ENCODE data around the gene NR3C1. TPM values are rescaled to one million over a fixed set of nuclear protein-coding genes. Genes with fewer than 3 reads are reported as not detected.

NR3C1 gene
- total and polyA plus RNA-seq, 4 donors, result 16.0 to 105 (median 39.0) TPM

DNA sequence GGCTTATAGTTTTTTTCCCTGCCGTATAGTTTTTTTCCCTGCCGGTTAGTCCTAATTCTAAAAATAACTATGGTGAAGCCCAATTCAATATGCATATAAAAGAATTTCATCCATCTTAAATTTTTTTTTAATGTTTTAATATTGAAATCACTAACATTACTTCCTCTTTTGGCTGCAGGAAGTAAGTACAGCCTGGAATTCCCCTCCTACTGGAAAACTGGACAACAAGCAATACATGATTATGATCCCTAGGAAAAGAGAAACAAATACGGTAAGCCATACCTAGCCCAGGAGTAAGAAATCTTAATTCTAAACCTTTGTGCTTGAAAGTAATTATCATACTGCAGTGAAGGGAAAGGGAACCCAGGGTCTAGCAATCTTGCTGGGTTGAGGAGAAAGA, 119.0 kb downstream of the NR3C1 start:
- DNase-seq (no peak), ATAC-seq (ENCODE audit: low FRiP score) (no peak)
- no peaks in the 10 kb centered on the region for H3K9me3 ChIP-seq (ENCODE audit: control insufficient read depth, low read length)
- no peak overlapping the region for H3K27ac ChIP-seq (ENCODE audit: low read depth in 1 of 2, low read length in 2 of 2)
- H3K4me3 ChIP-seq (ENCODE audit: low read length in 2 of 2), result no peak overlapping the region
- H3K36me3 ChIP-seq (ENCODE audit: control insufficient read depth in 1 of 2, insufficient read depth in 2 of 2, low read length in 1 of 2), result peaks cover 0 to 5% of the 10 kb centered on the region in 2 donors
- intact Hi-C loops (cut with DNase I), result no loop called here
- no peaks in the 10 kb centered on the region for H3K4me1 ChIP-seq (ENCODE audit: control insufficient read depth in 1 of 2, insufficient read depth in 2 of 2, low read length in 2 of 2)
- H3K27me3 ChIP-seq (ENCODE audit: control insufficient read depth in 1 of 2, insufficient read depth in 2 of 2, low read length in 1 of 2), result no peaks in the 10 kb centered on the region
- WGBS, 2 donors, result 94% methylated on average over 3 of the region's 3 CpGs

DNA sequence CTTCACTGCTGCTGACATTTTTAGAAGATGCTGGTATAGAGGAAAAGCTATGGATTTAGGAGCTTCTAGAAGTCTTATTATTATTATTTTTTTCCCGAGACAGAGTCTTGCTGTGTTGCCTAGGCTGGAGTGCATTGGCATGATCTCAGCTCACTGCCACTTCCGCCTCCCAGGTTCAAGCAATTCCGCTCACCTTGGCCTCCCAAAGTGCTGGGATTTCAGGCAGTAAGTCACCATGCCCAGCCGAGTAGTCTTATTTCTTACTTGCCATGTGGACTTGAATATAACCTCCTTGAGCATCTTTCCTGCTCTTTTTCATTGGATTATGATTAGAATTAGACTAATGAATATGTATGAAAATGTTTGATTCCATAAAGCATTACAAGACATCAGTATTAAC, 119.5 kb downstream of the NR3C1 start:
- Histone ChIP-seq H3K9me3 (ENCODE audit: control insufficient read depth, low read length) (no peaks in the 10 kb centered on the region), H3K4me3 (ENCODE audit: low read length in 2 of 2) (no peak overlapping the region), H3K36me3 (ENCODE audit: control insufficient read depth in 1 of 2, insufficient read depth in 2 of 2, low read length in 1 of 2) (peaks cover 0 to 5% of the 10 kb centered on the region in 2 donors), H3K27ac (ENCODE audit: low read depth in 1 of 2, low read length in 2 of 2) (no peak overlapping the region), H3K4me1 (ENCODE audit: control insufficient read depth in 1 of 2, insufficient read depth in 2 of 2, low read length in 2 of 2) (no peaks in the 10 kb centered on the region), H3K27me3 (ENCODE audit: control insufficient read depth in 1 of 2, insufficient read depth in 2 of 2, low read length in 1 of 2) (no peaks in the 10 kb centered on the region)
- ATAC-seq (ENCODE audit: low FRiP score), result no peak
- intact Hi-C loops (cut with DNase I), result no loop called here
- DNase-seq, result no peak
- 97 to 100% methylated on average over 4 of the region's 4 CpGs for WGBS, 2 donors

GRCh38 chr5:143281226-143281625, 122.3 kb downstream of the NR3C1 start:
- Histone ChIP-seq H3K36me3 (ENCODE audit: control insufficient read depth in 1 of 2, insufficient read depth in 2 of 2, low read length in 1 of 2) (peaks cover 0 to 5% of the 10 kb centered on the region in 2 donors), H3K4me3 (ENCODE audit: low read length in 2 of 2) (no peak overlapping the region), H3K27ac (ENCODE audit: low read depth in 1 of 2, low read length in 2 of 2) (no peak overlapping the region), H3K9me3 (ENCODE audit: control insufficient read depth, low read length) (no peaks in the 10 kb centered on the region), H3K4me1 (ENCODE audit: control insufficient read depth in 1 of 2, insufficient read depth in 2 of 2, low read length in 2 of 2) (no peaks in the 10 kb centered on the region), H3K27me3 (ENCODE audit: control insufficient read depth in 1 of 2, insufficient read depth in 2 of 2, low read length in 1 of 2) (no peaks in the 10 kb centered on the region)
- WGBS, 2 donors, result 92% methylated on average over 3 of the region's 3 CpGs
- intact Hi-C loops (cut with DNase I), result no loop called here
- DNase-seq (no peak), ATAC-seq (ENCODE audit: low FRiP score) (no peak)

DNA sequence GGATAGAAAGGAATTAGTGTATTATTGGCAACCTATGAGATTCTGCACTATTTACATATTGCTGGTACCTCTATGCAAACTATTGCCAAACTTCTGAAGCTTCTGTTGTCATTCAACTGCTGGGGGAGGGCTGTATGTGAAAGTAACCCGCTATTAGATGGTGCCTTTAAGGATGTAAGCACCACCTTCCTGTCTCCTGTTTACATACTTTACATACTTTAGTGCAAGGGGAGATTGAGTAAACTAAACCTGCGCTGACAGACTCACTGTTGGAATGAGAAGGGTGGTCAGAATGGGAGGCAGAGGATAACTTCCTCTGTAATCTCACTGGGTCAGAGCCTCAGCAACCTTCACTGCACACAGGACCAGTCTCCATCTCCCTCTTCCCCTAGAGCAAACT, 123.8 kb downstream of the NR3C1 start:
- Histone ChIP-seq H3K4me1 (ENCODE audit: control insufficient read depth in 1 of 2, insufficient read depth in 2 of 2, low read length in 2 of 2) (no peaks in the 10 kb centered on the region), H3K9me3 (ENCODE audit: control insufficient read depth, low read length) (no peaks in the 10 kb centered on the region), H3K27ac (ENCODE audit: low read depth in 1 of 2, low read length in 2 of 2) (no peak overlapping the region), H3K36me3 (ENCODE audit: control insufficient read depth in 1 of 2, insufficient read depth in 2 of 2, low read length in 1 of 2) (peaks cover 0 to 5% of the 10 kb centered on the region in 2 donors), H3K27me3 (ENCODE audit: control insufficient read depth in 1 of 2, insufficient read depth in 2 of 2, low read length in 1 of 2) (no peaks in the 10 kb centered on the region), H3K4me3 (ENCODE audit: low read length in 2 of 2) (no peak overlapping the region)
- DNase-seq, result no peak
- intact Hi-C loops (cut with DNase I), result no loop called here
- 58 to 65% methylated on average over 2 of the region's 2 CpGs for WGBS, 2 donors
- ATAC-seq (ENCODE audit: low FRiP score), result no peak

- no peaks in the 10 kb centered on the region for H3K27me3 ChIP-seq (ENCODE audit: control insufficient read depth in 1 of 2, insufficient read depth in 2 of 2, low read length in 1 of 2)
- WGBS, 2 donors, result 52 to 54% methylated on average over 2 of the region's 2 CpGs
- ATAC-seq (ENCODE audit: low FRiP score) (no peak), DNase-seq (no peak)
- no peak overlapping the region for H3K27ac ChIP-seq (ENCODE audit: low read depth in 1 of 2, low read length in 2 of 2)
- H3K9me3 ChIP-seq (ENCODE audit: control insufficient read depth, low read length), result no peaks in the 10 kb centered on the region
- intact Hi-C loops (cut with DNase I), result no loop called here
- peaks cover 0 to 3% of the 10 kb centered on the region in 2 donors for H3K36me3 ChIP-seq (ENCODE audit: control insufficient read depth in 1 of 2, insufficient read depth in 2 of 2, low read length in 1 of 2)
- no peak overlapping the region for H3K4me3 ChIP-seq (ENCODE audit: low read length in 2 of 2)
- no peaks in the 10 kb centered on the region for H3K4me1 ChIP-seq (ENCODE audit: control insufficient read depth in 1 of 2, insufficient read depth in 2 of 2, low read length in 2 of 2)
Measured at GRCh38 chr5:143277536-143277935, 126.0 kb downstream of the NR3C1 start.

GRCh38 chr5:143275512-143276363, 127.7 kb downstream of the NR3C1 start:
- H3K9me3 ChIP-seq (ENCODE audit: control insufficient read depth, low read length), result no peaks in the 10 kb centered on the region
- H3K27ac ChIP-seq (ENCODE audit: low read depth in 1 of 2, low read length in 2 of 2), result no peak overlapping the region
- no peak for DNase-seq
- ATAC-seq (ENCODE audit: low FRiP score), result no peak
- H3K4me3 ChIP-seq (ENCODE audit: low read length in 2 of 2), result no peak overlapping the region
- 86 to 87% methylated on average over 6 of the region's 6 CpGs for WGBS, 2 donors
- H3K4me1 ChIP-seq (ENCODE audit: control insufficient read depth in 1 of 2, insufficient read depth in 2 of 2, low read length in 2 of 2), result no peaks in the 10 kb centered on the region
- H3K36me3 ChIP-seq (ENCODE audit: control insufficient read depth in 1 of 2, insufficient read depth in 2 of 2, low read length in 1 of 2), result peaks cover 0 to 3% of the 10 kb centered on the region in 2 donors
- no peaks in the 10 kb centered on the region for H3K27me3 ChIP-seq (ENCODE audit: control insufficient read depth in 1 of 2, insufficient read depth in 2 of 2, low read length in 1 of 2)
- intact Hi-C loops (cut with DNase I), result no loop called here

- Histone ChIP-seq H3K4me1 (ENCODE audit: control insufficient read depth in 1 of 2, insufficient read depth in 2 of 2, low read length in 2 of 2) (no peaks in the 10 kb centered on the region), H3K27me3 (ENCODE audit: control insufficient read depth in 1 of 2, insufficient read depth in 2 of 2, low read length in 1 of 2) (no peaks in the 10 kb centered on the region), H3K27ac (ENCODE audit: low read depth in 1 of 2, low read length in 2 of 2) (no peak overlapping the region), H3K4me3 (ENCODE audit: low read length in 2 of 2) (no peak overlapping the region), H3K9me3 (ENCODE audit: control insufficient read depth, low read length) (no peaks in the 10 kb centered on the region), H3K36me3 (ENCODE audit: control insufficient read depth in 1 of 2, insufficient read depth in 2 of 2, low read length in 1 of 2) (peaks cover 0 to 3% of the 10 kb centered on the region in 2 donors)
- WGBS, 2 donors, result 77 to 81% methylated on average over 1 of the region's 1 CpG
- ATAC-seq (ENCODE audit: low FRiP score) (no peak), DNase-seq (no peak)
- intact Hi-C loops (cut with DNase I), result no loop called here
Measured at GRCh38 chr5:143274952-143275351, 128.5 kb downstream of the NR3C1 start.

DNA sequence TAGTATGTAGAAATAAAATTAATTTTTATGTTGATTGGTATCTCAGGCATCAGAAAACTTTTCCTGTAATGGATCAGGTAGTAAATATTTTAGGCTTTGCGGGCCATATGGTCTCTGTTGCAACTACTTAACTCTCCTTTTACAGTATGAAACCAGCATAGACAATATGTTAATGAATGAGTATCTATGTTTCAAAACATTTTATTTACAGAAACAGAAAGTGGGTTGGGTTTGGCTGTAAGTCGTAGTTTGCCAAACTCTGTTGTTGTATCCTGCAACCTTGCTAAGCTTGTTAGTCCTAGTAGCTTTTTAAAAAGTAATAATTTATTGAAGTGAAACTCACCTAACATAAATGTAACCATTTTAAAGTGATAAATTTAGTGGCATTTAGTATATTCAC, 132.1 kb downstream of the NR3C1 start:
- Histone ChIP-seq H3K4me3 (ENCODE audit: low read length in 2 of 2) (no peak overlapping the region), H3K27ac (ENCODE audit: low read depth in 1 of 2, low read length in 2 of 2) (no peak overlapping the region), H3K9me3 (ENCODE audit: control insufficient read depth, low read length) (no peaks in the 10 kb centered on the region), H3K27me3 (ENCODE audit: control insufficient read depth in 1 of 2, insufficient read depth in 2 of 2, low read length in 1 of 2) (no peaks in the 10 kb centered on the region), H3K36me3 (ENCODE audit: control insufficient read depth in 1 of 2, insufficient read depth in 2 of 2, low read length in 1 of 2) (no peaks in the 10 kb centered on the region), H3K4me1 (ENCODE audit: control insufficient read depth in 1 of 2, insufficient read depth in 2 of 2, low read length in 2 of 2) (no peaks in the 10 kb centered on the region)
- ATAC-seq (ENCODE audit: low FRiP score) (no peak), DNase-seq (no peak)
- intact Hi-C loops (cut with DNase I), result no loop called here
- 94 to 96% methylated on average over 2 of the region's 2 CpGs for WGBS, 2 donors

DNA sequence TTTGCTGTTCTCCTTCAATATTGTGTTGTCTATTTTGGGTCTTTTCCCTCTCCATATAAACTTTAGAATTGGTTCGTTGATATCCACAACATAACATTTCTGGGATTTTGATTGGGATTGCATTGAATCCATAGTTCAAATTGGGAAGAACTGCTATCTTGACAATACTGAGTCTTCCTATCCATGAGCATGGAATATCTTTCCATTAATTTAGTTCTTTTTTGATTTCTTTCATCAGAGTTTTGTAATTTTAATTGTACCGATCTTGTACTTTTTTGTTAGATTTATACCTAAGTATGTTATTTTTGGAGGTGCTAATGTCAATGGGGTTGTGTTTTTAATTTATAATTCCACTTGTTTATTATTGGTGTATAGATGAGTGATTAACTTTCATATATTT, 135.1 kb downstream of the NR3C1 start:
- Histone ChIP-seq H3K36me3 (ENCODE audit: control insufficient read depth in 1 of 2, insufficient read depth in 2 of 2, low read length in 1 of 2) (no peaks in the 10 kb centered on the region), H3K4me1 (ENCODE audit: control insufficient read depth in 1 of 2, insufficient read depth in 2 of 2, low read length in 2 of 2) (no peaks in the 10 kb centered on the region), H3K27me3 (ENCODE audit: control insufficient read depth in 1 of 2, insufficient read depth in 2 of 2, low read length in 1 of 2) (no peaks in the 10 kb centered on the region), H3K27ac (ENCODE audit: low read depth in 1 of 2, low read length in 2 of 2) (no peak overlapping the region), H3K9me3 (ENCODE audit: control insufficient read depth, low read length) (no peaks in the 10 kb centered on the region), H3K4me3 (ENCODE audit: low read length in 2 of 2) (no peak overlapping the region)
- ATAC-seq (ENCODE audit: low FRiP score) (no peak), DNase-seq (no peak)
- intact Hi-C loops (cut with DNase I), result no loop called here
- WGBS, 2 donors, result 96 to 97% methylated on average over 2 of the region's 2 CpGs

Data from aorta (tissue), 5 donors.